Measurements from ENCODE around the gene DRC7.

The DRC7 gene

GRCh38 chr16:57684626-57685358, 9.8 kb upstream of the DRC7 start:
- H3K27ac ChIP-seq = no peak overlapping the region
- DNase-seq (ENCODE audit: low read depth, low spot score) = no peak

GRCh38 chr16:57685633-57686032, 9.0 kb upstream of the DRC7 start:
- no peak overlapping the region for H3K4me3 ChIP-seq
- TF ChIP-seq FOXP2 (optimal IDR thresholded peaks at IDR 0.05; ENCODE audit: control extremely low read depth, extremely low read length, insufficient read depth) (no peak), POLR2AphosphoS5 (IDR thresholded peaks at IDR 0.05; ENCODE audit: borderline replicate concordance, low read depth, low read length) (no peak), EZH2 (IDR thresholded peaks at IDR 0.05) (no peak)
- H3K9me3 ChIP-seq (ENCODE audit: low read depth, low read length) = no peaks in the 10 kb centered on the region
- no peaks in the 10 kb centered on the region for H3K36me3 ChIP-seq (ENCODE audit: insufficient read depth, low read length)
- DNase-seq (ENCODE audit: low read depth, low spot score) = no peak
- no peak overlapping the region for H3K9ac ChIP-seq (ENCODE audit: insufficient read length)
- no peak overlapping the region for H3K27ac ChIP-seq

More at GRCh38 chr16:57684626-57685358, 9.8 kb upstream of the DRC7 start:
- no peak overlapping the region for H3K4me3 ChIP-seq
- no peak for TF ChIP-seq FOXP2 (optimal IDR thresholded peaks at IDR 0.05; ENCODE audit: control extremely low read depth, extremely low read length, insufficient read depth)
- no peak for TF ChIP-seq POLR2AphosphoS5 (IDR thresholded peaks at IDR 0.05; ENCODE audit: borderline replicate concordance, low read depth, low read length)
- no peak for TF ChIP-seq EZH2 (IDR thresholded peaks at IDR 0.05)
- H3K36me3 ChIP-seq (ENCODE audit: insufficient read depth, low read length) = no peaks in the 10 kb centered on the region
- H3K9ac ChIP-seq (ENCODE audit: insufficient read length) = no peak overlapping the region
- no peaks in the 10 kb centered on the region for H3K9me3 ChIP-seq (ENCODE audit: low read depth, low read length)

GRCh38 chr16:57686577-57686976, 8.0 kb upstream of the DRC7 start:
- H3K9me3 ChIP-seq (ENCODE audit: low read depth, low read length) = no peaks in the 10 kb centered on the region
- no peak overlapping the region for H3K9ac ChIP-seq (ENCODE audit: insufficient read length)
- no peak for TF ChIP-seq POLR2AphosphoS5 (IDR thresholded peaks at IDR 0.05; ENCODE audit: borderline replicate concordance, low read depth, low read length)
- TF ChIP-seq FOXP2 (optimal IDR thresholded peaks at IDR 0.05; ENCODE audit: control extremely low read depth, extremely low read length, insufficient read depth) = no peak
- TF ChIP-seq EZH2 (IDR thresholded peaks at IDR 0.05) = no peak
- H3K27ac ChIP-seq = no peak overlapping the region
- H3K36me3 ChIP-seq (ENCODE audit: insufficient read depth, low read length) = no peaks in the 10 kb centered on the region
- DNase-seq (ENCODE audit: low read depth, low spot score) = no peak
- H3K4me3 ChIP-seq = no peak overlapping the region

- Histone ChIP-seq H3K36me3 (ENCODE audit: insufficient read depth, low read length) (no peaks in the 10 kb centered on the region), H3K9me3 (ENCODE audit: low read depth, low read length) (no peaks in the 10 kb centered on the region), H3K27ac (no peak overlapping the region), H3K9ac (ENCODE audit: insufficient read length) (no peak overlapping the region), H3K4me3 (no peak overlapping the region)
- TF ChIP-seq EZH2 (IDR thresholded peaks at IDR 0.05) = no peak
- no peak for TF ChIP-seq POLR2AphosphoS5 (IDR thresholded peaks at IDR 0.05; ENCODE audit: borderline replicate concordance, low read depth, low read length)
- no peak for TF ChIP-seq FOXP2 (optimal IDR thresholded peaks at IDR 0.05; ENCODE audit: control extremely low read depth, extremely low read length, insufficient read depth)
- DNase-seq (ENCODE audit: low read depth, low spot score) = no peak
Observed at GRCh38 chr16:57687363-57687929, 7.2 kb upstream of the DRC7 start.

GRCh38 chr16:57688487-57688986, 6.1 kb upstream of the DRC7 start:
- no peak overlapping the region for H3K4me3 ChIP-seq
- H3K9ac ChIP-seq (ENCODE audit: insufficient read length) = no peak overlapping the region
- no peak for TF ChIP-seq EZH2 (IDR thresholded peaks at IDR 0.05)
- no peak for TF ChIP-seq POLR2AphosphoS5 (IDR thresholded peaks at IDR 0.05; ENCODE audit: borderline replicate concordance, low read depth, low read length)
- TF ChIP-seq FOXP2 (optimal IDR thresholded peaks at IDR 0.05; ENCODE audit: control extremely low read depth, extremely low read length, insufficient read depth) = no peak
- DNase-seq (ENCODE audit: low read depth, low spot score) = no peak
- H3K27ac ChIP-seq = no peak overlapping the region
- H3K9me3 ChIP-seq (ENCODE audit: low read depth, low read length) = no peaks in the 10 kb centered on the region
- H3K36me3 ChIP-seq (ENCODE audit: insufficient read depth, low read length) = no peaks in the 10 kb centered on the region

GRCh38 chr16:57688987-57689761, 5.4 kb upstream of the DRC7 start:
- no peaks in the 10 kb centered on the region for H3K9me3 ChIP-seq (ENCODE audit: low read depth, low read length)
- no peak overlapping the region for H3K27ac ChIP-seq
- no peaks in the 10 kb centered on the region for H3K36me3 ChIP-seq (ENCODE audit: insufficient read depth, low read length)
- H3K4me3 ChIP-seq = no peak overlapping the region
- H3K9ac ChIP-seq (ENCODE audit: insufficient read length) = no peak overlapping the region
- no peak for DNase-seq (ENCODE audit: low read depth, low spot score)
- TF ChIP-seq FOXP2 (optimal IDR thresholded peaks at IDR 0.05; ENCODE audit: control extremely low read depth, extremely low read length, insufficient read depth) (no peak), EZH2 (IDR thresholded peaks at IDR 0.05) (no peak), POLR2AphosphoS5 (IDR thresholded peaks at IDR 0.05; ENCODE audit: borderline replicate concordance, low read depth, low read length) (no peak)

- H3K27ac ChIP-seq = no peak overlapping the region
- H3K9ac ChIP-seq (ENCODE audit: insufficient read length) = no peak overlapping the region
- no peak overlapping the region for H3K4me3 ChIP-seq
- TF ChIP-seq FOXP2 (optimal IDR thresholded peaks at IDR 0.05; ENCODE audit: control extremely low read depth, extremely low read length, insufficient read depth) = no peak
- TF ChIP-seq POLR2AphosphoS5 (IDR thresholded peaks at IDR 0.05; ENCODE audit: borderline replicate concordance, low read depth, low read length) = no peak
- no peak for TF ChIP-seq EZH2 (IDR thresholded peaks at IDR 0.05)
- H3K36me3 ChIP-seq (ENCODE audit: insufficient read depth, low read length) = no peaks in the 10 kb centered on the region
- no peak for DNase-seq (ENCODE audit: low read depth, low spot score)
- H3K9me3 ChIP-seq (ENCODE audit: low read depth, low read length) = no peaks in the 10 kb centered on the region
Observed at GRCh38 chr16:57689762-57690558, 4.6 kb upstream of the DRC7 start.
